Measurements from ENCODE around the gene TP53RK.

Gene TP53RK

GRCh38 chr20:46665602-46666001 lies 23.6 kb downstream of the TP53RK start:
- no peak overlapping the region for H3K27ac ChIP-seq (ENCODE audit: low read depth, low read length)
- peaks cover 0 to 8% (median 5%) of the 10 kb centered on the region in 5 donors for H3K9me3 ChIP-seq (ENCODE audit: control insufficient read depth in 5 of 5, low read length in 5 of 5)
- no peaks in the 10 kb centered on the region for H3K4me1 ChIP-seq (ENCODE audit: control insufficient read depth in 5 of 5, insufficient read depth in 5 of 5, low read length in 5 of 5)
- H3K27me3 ChIP-seq (ENCODE audit: control insufficient read depth in 5 of 5, insufficient read depth in 4 of 5, low read length in 5 of 5): no peaks in the 10 kb centered on the region
- H3K9ac ChIP-seq (ENCODE audit: low read length in 5 of 5): no peak overlapping the region
- no peak overlapping the region for H3K4me3 ChIP-seq (ENCODE audit: low read depth in 1 of 5, low read length in 5 of 5)
- no peaks in the 10 kb centered on the region for H3K36me3 ChIP-seq (ENCODE audit: control insufficient read depth in 5 of 5, insufficient read depth in 5 of 5, low read length in 5 of 5)

- Histone ChIP-seq H3K27me3 (ENCODE audit: control insufficient read depth in 5 of 5, insufficient read depth in 4 of 5, low read length in 5 of 5) (no peaks in the 10 kb centered on the region), H3K36me3 (ENCODE audit: control insufficient read depth in 5 of 5, insufficient read depth in 5 of 5, low read length in 5 of 5) (no peaks in the 10 kb centered on the region), H3K9me3 (ENCODE audit: control insufficient read depth in 5 of 5, low read length in 5 of 5) (peaks cover 0 to 2% (median 0%) of the 10 kb centered on the region in 5 donors), H3K9ac (ENCODE audit: low read length in 5 of 5) (no peak overlapping the region), H3K27ac (ENCODE audit: low read depth, low read length) (no peak overlapping the region), H3K4me1 (ENCODE audit: control insufficient read depth in 5 of 5, insufficient read depth in 5 of 5, low read length in 5 of 5) (no peaks in the 10 kb centered on the region), H3K4me3 (ENCODE audit: low read depth in 1 of 5, low read length in 5 of 5) (no peak overlapping the region)
Observed at GRCh38 chr20:46663531-46663930, 25.7 kb downstream of the TP53RK start.

- no peaks in the 10 kb centered on the region for H3K4me1 ChIP-seq (ENCODE audit: control insufficient read depth in 5 of 5, insufficient read depth in 5 of 5, low read length in 5 of 5)
- no peak overlapping the region for H3K4me3 ChIP-seq (ENCODE audit: low read depth in 1 of 5, low read length in 5 of 5)
- H3K36me3 ChIP-seq (ENCODE audit: control insufficient read depth in 5 of 5, insufficient read depth in 5 of 5, low read length in 5 of 5): no peaks in the 10 kb centered on the region
- no peak overlapping the region for H3K9ac ChIP-seq (ENCODE audit: low read length in 5 of 5)
- no peaks in the 10 kb centered on the region for H3K27me3 ChIP-seq (ENCODE audit: control insufficient read depth in 5 of 5, insufficient read depth in 4 of 5, low read length in 5 of 5)
- peaks cover 0 to 2% (median 0%) of the 10 kb centered on the region in 5 donors for H3K9me3 ChIP-seq (ENCODE audit: control insufficient read depth in 5 of 5, low read length in 5 of 5)
- no peak overlapping the region for H3K27ac ChIP-seq (ENCODE audit: low read depth, low read length)
Observed at GRCh38 chr20:46661659-46662058, 27.6 kb downstream of the TP53RK start.

GRCh38 chr20:46660487-46660886 lies 28.8 kb downstream of the TP53RK start:
- H3K4me1 ChIP-seq (ENCODE audit: control insufficient read depth in 5 of 5, insufficient read depth in 5 of 5, low read length in 5 of 5): no peaks in the 10 kb centered on the region
- no peak overlapping the region for H3K9ac ChIP-seq (ENCODE audit: low read length in 5 of 5)
- H3K4me3 ChIP-seq (ENCODE audit: low read depth in 1 of 5, low read length in 5 of 5): no peak overlapping the region
- H3K27me3 ChIP-seq (ENCODE audit: control insufficient read depth in 5 of 5, insufficient read depth in 4 of 5, low read length in 5 of 5): no peaks in the 10 kb centered on the region
- no peaks in the 10 kb centered on the region for H3K36me3 ChIP-seq (ENCODE audit: control insufficient read depth in 5 of 5, insufficient read depth in 5 of 5, low read length in 5 of 5)
- peaks cover 0 to 2% (median 0%) of the 10 kb centered on the region in 5 donors for H3K9me3 ChIP-seq (ENCODE audit: control insufficient read depth in 5 of 5, low read length in 5 of 5)
- no peak overlapping the region for H3K27ac ChIP-seq (ENCODE audit: low read depth, low read length)

GRCh38 chr20:46657618-46658017 lies 31.6 kb downstream of the TP53RK start:
- no peaks in the 10 kb centered on the region for H3K4me1 ChIP-seq (ENCODE audit: control insufficient read depth in 5 of 5, insufficient read depth in 5 of 5, low read length in 5 of 5)
- H3K9me3 ChIP-seq (ENCODE audit: control insufficient read depth in 5 of 5, low read length in 5 of 5): peaks cover 0 to 2% (median 0%) of the 10 kb centered on the region in 5 donors
- H3K9ac ChIP-seq (ENCODE audit: low read length in 5 of 5): no peak overlapping the region

GRCh38 chr20:46657137-46657536 lies 32.1 kb downstream of the TP53RK start:
- Histone ChIP-seq H3K27me3 (ENCODE audit: control insufficient read depth in 5 of 5, insufficient read depth in 4 of 5, low read length in 5 of 5) (peaks cover 0 to 3% (median 0%) of the 10 kb centered on the region in 5 donors), H3K4me3 (ENCODE audit: low read depth in 1 of 5, low read length in 5 of 5) (no peak overlapping the region), H3K9me3 (ENCODE audit: control insufficient read depth in 5 of 5, low read length in 5 of 5) (peaks cover 0 to 2% (median 0%) of the 10 kb centered on the region in 5 donors), H3K9ac (ENCODE audit: low read length in 5 of 5) (no peak overlapping the region), H3K36me3 (ENCODE audit: control insufficient read depth in 5 of 5, insufficient read depth in 5 of 5, low read length in 5 of 5) (no peaks in the 10 kb centered on the region), H3K4me1 (ENCODE audit: control insufficient read depth in 5 of 5, insufficient read depth in 5 of 5, low read length in 5 of 5) (no peaks in the 10 kb centered on the region), H3K27ac (ENCODE audit: low read depth, low read length) (no peak overlapping the region)

More at GRCh38 chr20:46657618-46658017, 31.6 kb downstream of the TP53RK start:
- H3K27me3 ChIP-seq (ENCODE audit: control insufficient read depth in 5 of 5, insufficient read depth in 4 of 5, low read length in 5 of 5): peaks cover 0 to 3% (median 0%) of the 10 kb centered on the region in 5 donors
- no peak overlapping the region for H3K27ac ChIP-seq (ENCODE audit: low read depth, low read length)
- H3K4me3 ChIP-seq (ENCODE audit: low read depth in 1 of 5, low read length in 5 of 5): no peak overlapping the region
- no peaks in the 10 kb centered on the region for H3K36me3 ChIP-seq (ENCODE audit: control insufficient read depth in 5 of 5, insufficient read depth in 5 of 5, low read length in 5 of 5)

- Histone ChIP-seq H3K4me3 (ENCODE audit: low read depth in 1 of 5, low read length in 5 of 5) (no peak overlapping the region), H3K27me3 (ENCODE audit: control insufficient read depth in 5 of 5, insufficient read depth in 4 of 5, low read length in 5 of 5) (peaks cover 9 to 17% (median 13%) of the 10 kb centered on the region in 5 donors), H3K36me3 (ENCODE audit: control insufficient read depth in 5 of 5, insufficient read depth in 5 of 5, low read length in 5 of 5) (no peaks in the 10 kb centered on the region), H3K9me3 (ENCODE audit: control insufficient read depth in 5 of 5, low read length in 5 of 5) (peaks cover 0 to 3% (median 0%) of the 10 kb centered on the region in 5 donors), H3K4me1 (ENCODE audit: control insufficient read depth in 5 of 5, insufficient read depth in 5 of 5, low read length in 5 of 5) (peaks cover 0 to 6% (median 0%) of the 10 kb centered on the region in 5 donors), H3K27ac (ENCODE audit: low read depth, low read length) (no peak overlapping the region), H3K9ac (ENCODE audit: low read length in 5 of 5) (no peak overlapping the region)
Observed at GRCh38 chr20:46652699-46653098, 36.5 kb downstream of the TP53RK start.

- peaks cover 0 to 3% (median 0%) of the 10 kb centered on the region in 5 donors for H3K9me3 ChIP-seq (ENCODE audit: control insufficient read depth in 5 of 5, low read length in 5 of 5)
- no peak within 1 kb of the TSS for H3K9ac ChIP-seq (ENCODE audit: low read length in 5 of 5)
- H3K27ac ChIP-seq (ENCODE audit: low read depth, low read length): no peak within 1 kb of the TSS
- peaks cover 0 to 6% (median 0%) of the 10 kb centered on the region in 5 donors for H3K4me1 ChIP-seq (ENCODE audit: control insufficient read depth in 5 of 5, insufficient read depth in 5 of 5, low read length in 5 of 5)
- no peak within 1 kb of the TSS for H3K4me3 ChIP-seq (ENCODE audit: low read depth in 1 of 5, low read length in 5 of 5)
- H3K36me3 ChIP-seq (ENCODE audit: control insufficient read depth in 5 of 5, insufficient read depth in 5 of 5, low read length in 5 of 5): no peaks in the 10 kb centered on the region
- peaks cover 9 to 17% (median 13%) of the 10 kb centered on the region in 5 donors for H3K27me3 ChIP-seq (ENCODE audit: control insufficient read depth in 5 of 5, insufficient read depth in 4 of 5, low read length in 5 of 5)
Observed at GRCh38 chr20:46651091-46651962, 37.9 kb downstream of the TP53RK start, which contains the start of gene SLC13A3. TSS of gene SLC13A3 (minus strand) at chr20:46651459. CDS start at chr20:46651421, 38 bp downstream.

GRCh38 chr20:46650575-46651090 lies 38.6 kb downstream of the TP53RK start:
- H3K9ac ChIP-seq (ENCODE audit: low read length in 5 of 5): no peak overlapping the region
- H3K4me1 ChIP-seq (ENCODE audit: control insufficient read depth in 5 of 5, insufficient read depth in 5 of 5, low read length in 5 of 5): peaks cover 0 to 6% (median 0%) of the 10 kb centered on the region in 5 donors
- H3K9me3 ChIP-seq (ENCODE audit: control insufficient read depth in 5 of 5, low read length in 5 of 5): peaks cover 0 to 3% (median 0%) of the 10 kb centered on the region in 5 donors
- no peak overlapping the region for H3K4me3 ChIP-seq (ENCODE audit: low read depth in 1 of 5, low read length in 5 of 5)
- H3K27ac ChIP-seq (ENCODE audit: low read depth, low read length): no peak overlapping the region
- no peaks in the 10 kb centered on the region for H3K36me3 ChIP-seq (ENCODE audit: control insufficient read depth in 5 of 5, insufficient read depth in 5 of 5, low read length in 5 of 5)
- peaks cover 9 to 17% (median 13%) of the 10 kb centered on the region in 5 donors for H3K27me3 ChIP-seq (ENCODE audit: control insufficient read depth in 5 of 5, insufficient read depth in 4 of 5, low read length in 5 of 5)

GRCh38 chr20:46649965-46650542 lies 39.2 kb downstream of the TP53RK start:
- H3K4me1 ChIP-seq (ENCODE audit: control insufficient read depth in 5 of 5, insufficient read depth in 5 of 5, low read length in 5 of 5): peaks cover 0 to 6% (median 0%) of the 10 kb centered on the region in 5 donors
- H3K27me3 ChIP-seq (ENCODE audit: control insufficient read depth in 5 of 5, insufficient read depth in 4 of 5, low read length in 5 of 5): peaks cover 9 to 17% (median 13%) of the 10 kb centered on the region in 5 donors
- H3K27ac ChIP-seq (ENCODE audit: low read depth, low read length): no peak overlapping the region
- no peak overlapping the region for H3K4me3 ChIP-seq (ENCODE audit: low read depth in 1 of 5, low read length in 5 of 5)
- peaks cover 0 to 3% (median 0%) of the 10 kb centered on the region in 5 donors for H3K9me3 ChIP-seq (ENCODE audit: control insufficient read depth in 5 of 5, low read length in 5 of 5)
- no peak overlapping the region for H3K9ac ChIP-seq (ENCODE audit: low read length in 5 of 5)
- no peaks in the 10 kb centered on the region for H3K36me3 ChIP-seq (ENCODE audit: control insufficient read depth in 5 of 5, insufficient read depth in 5 of 5, low read length in 5 of 5)
